ENCODE data around the gene CEP44. TPM values are rescaled to one million over a fixed set of nuclear protein-coding genes. Genes with fewer than 3 reads are reported as not detected.
A peak's percentile ranks its signal among the peaks of the same experiment; 100 is the strongest.

The CEP44 gene, protein sequence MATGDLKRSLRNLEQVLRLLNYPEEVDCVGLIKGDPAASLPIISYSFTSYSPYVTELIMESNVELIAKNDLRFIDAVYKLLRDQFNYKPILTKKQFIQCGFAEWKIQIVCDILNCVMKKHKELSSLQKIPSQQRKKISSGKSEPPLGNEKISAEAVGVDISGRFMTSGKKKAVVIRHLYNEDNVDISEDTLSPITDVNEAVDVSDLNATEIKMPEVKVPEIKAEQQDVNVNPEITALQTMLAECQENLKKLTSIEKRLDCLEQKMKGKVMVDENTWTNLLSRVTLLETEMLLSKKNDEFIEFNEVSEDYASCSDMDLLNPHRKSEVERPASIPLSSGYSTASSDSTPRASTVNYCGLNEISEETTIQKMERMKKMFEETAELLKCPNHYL
- total RNA-seq = 10.9 and 12.4 TPM in 2 replicates

DNA sequence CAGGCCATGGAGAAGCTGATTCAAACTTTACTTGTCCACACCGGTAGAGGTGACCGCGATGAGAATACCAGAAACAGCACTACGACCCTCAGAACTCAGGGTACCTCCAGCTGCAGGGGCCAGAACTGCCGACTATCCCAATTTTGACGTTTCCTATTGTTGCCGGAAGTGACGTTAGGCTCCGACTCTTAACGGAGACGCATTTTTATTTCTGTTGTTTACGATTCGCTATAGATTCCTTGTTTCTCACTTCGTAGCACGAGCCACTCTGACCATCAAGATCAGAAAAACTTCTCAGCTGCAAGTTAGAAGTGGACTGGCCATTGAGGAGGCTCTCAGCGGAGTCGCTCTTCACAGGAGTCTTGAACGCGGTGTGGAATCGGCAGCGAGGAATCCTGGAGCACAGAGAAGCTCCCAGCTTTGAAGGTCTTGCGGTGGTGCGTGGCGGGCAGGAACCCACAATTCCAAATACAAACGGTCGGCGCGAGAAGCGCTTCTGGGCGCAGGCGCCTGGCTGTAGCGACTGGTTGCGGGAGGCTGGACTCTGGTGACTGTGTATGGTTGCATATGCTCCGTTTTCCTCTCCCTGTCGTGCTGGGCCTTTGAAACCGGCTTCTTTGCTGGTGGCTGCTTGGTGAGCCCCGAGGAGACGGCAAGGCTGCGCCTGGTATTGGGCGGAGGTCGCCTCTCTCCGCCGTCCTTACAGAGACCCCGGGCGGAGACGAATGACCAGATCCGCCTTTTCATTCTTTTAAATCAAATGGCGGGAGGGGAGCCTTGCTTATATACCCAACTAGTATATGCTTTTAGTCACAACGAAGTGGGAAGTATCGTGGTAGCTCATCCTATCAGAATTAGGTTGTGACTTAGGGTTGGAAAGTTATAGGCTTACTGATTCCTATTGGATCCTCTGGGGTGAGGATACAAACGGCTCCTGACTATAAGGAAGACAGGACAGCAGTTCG is at the start of gene CEP44, which contains the start of gene FBXO8:
CEP44 (plus strand) TSS at position 405 of the 965 bp plus-strand sequence. CDS start 15,211 bp downstream, outside the sequence.
FBXO8 (minus strand) TSS at position 161 of the 965 bp plus-strand sequence. CDS start 20,575 bp downstream, outside the sequence.
- peak within 1 kb of the TSS; percentile 99 for H3K27ac ChIP-seq (ENCODE audit: low read depth, low read length)
- H3K4me1 ChIP-seq (ENCODE audit: insufficient read depth, low read length) = peaks cover 15% of the 10 kb centered on the region
- peak within 1 kb of the TSS; percentile 88 for H3K4me3 ChIP-seq (ENCODE audit: insufficient read depth, low read length)
- peak within 1 kb of the TSS; percentile 85 for H3K4me2 ChIP-seq (ENCODE audit: insufficient read depth, low read length)
- H4K20me1 ChIP-seq (ENCODE audit: insufficient read depth, low read length) = no peaks in the 10 kb centered on the region
- TF ChIP-seq, protein P1, sequence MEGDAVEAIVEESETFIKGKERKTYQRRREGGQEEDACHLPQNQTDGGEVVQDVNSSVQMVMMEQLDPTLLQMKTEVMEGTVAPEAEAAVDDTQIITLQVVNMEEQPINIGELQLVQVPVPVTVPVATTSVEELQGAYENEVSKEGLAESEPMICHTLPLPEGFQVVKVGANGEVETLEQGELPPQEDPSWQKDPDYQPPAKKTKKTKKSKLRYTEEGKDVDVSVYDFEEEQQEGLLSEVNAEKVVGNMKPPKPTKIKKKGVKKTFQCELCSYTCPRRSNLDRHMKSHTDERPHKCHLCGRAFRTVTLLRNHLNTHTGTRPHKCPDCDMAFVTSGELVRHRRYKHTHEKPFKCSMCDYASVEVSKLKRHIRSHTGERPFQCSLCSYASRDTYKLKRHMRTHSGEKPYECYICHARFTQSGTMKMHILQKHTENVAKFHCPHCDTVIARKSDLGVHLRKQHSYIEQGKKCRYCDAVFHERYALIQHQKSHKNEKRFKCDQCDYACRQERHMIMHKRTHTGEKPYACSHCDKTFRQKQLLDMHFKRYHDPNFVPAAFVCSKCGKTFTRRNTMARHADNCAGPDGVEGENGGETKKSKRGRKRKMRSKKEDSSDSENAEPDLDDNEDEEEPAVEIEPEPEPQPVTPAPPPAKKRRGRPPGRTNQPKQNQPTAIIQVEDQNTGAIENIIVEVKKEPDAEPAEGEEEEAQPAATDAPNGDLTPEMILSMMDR (IDR thresholded peaks at IDR 0.05; ENCODE audit: extremely low read depth, low read depth, low read length) = no peak
- peaks cover 69% of the 10 kb centered on the region for H3K79me2 ChIP-seq (ENCODE audit: insufficient read depth, low read length)
- H3K36me3 ChIP-seq (ENCODE audit: insufficient read depth, low read length) = no peaks in the 10 kb centered on the region
- H2AFZ ChIP-seq (ENCODE audit: low read length) = peak within 1 kb of the TSS; percentile 99
- no peaks in the 10 kb centered on the region for H3K9me3 ChIP-seq (ENCODE audit: low read depth, low read length)
- peak; percentile 77 for DNase-seq (ENCODE audit: insufficient read length, low spot score, missing footprints)
- H3K27me3 ChIP-seq (ENCODE audit: insufficient read depth, low read length) = no peaks in the 10 kb centered on the region

DNA sequence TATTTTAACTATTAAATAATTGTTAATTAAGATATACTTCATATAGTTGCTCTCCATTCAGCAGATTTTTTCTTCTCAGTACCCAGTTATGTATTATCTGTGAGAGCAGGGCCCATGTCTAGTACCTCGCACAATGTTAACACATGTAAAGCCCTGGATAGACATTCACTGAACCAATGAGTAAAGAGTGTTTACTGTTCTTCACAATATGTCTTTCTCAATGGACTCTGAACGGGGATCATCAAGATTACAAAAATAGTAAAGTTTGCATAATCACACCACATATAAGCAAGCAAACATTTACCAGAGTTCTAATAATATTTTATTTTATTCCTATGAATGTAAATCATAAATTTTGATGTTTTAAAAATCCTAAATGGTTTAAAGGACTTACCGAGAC is 47.4 kb upstream of the CEP44 start:
- Histone ChIP-seq H3K79me2 (ENCODE audit: insufficient read depth, low read length) (no peaks in the 10 kb centered on the region), H3K4me2 (ENCODE audit: insufficient read depth, low read length) (no peak overlapping the region), H3K36me3 (ENCODE audit: insufficient read depth, low read length) (no peaks in the 10 kb centered on the region), H3K4me3 (ENCODE audit: insufficient read depth, low read length) (no peak overlapping the region), H3K27me3 (ENCODE audit: insufficient read depth, low read length) (no peaks in the 10 kb centered on the region), H4K20me1 (ENCODE audit: insufficient read depth, low read length) (no peaks in the 10 kb centered on the region), H3K27ac (ENCODE audit: low read depth, low read length) (no peak overlapping the region), H3K9me3 (ENCODE audit: low read depth, low read length) (no peaks in the 10 kb centered on the region), H2AFZ (ENCODE audit: low read length) (no peak overlapping the region), H3K4me1 (ENCODE audit: insufficient read depth, low read length) (no peaks in the 10 kb centered on the region)
- no peak for DNase-seq (ENCODE audit: insufficient read length, low spot score, missing footprints)
- TF ChIP-seq, protein P1 (IDR thresholded peaks at IDR 0.05; ENCODE audit: extremely low read depth, low read depth, low read length) = no peak

DNA sequence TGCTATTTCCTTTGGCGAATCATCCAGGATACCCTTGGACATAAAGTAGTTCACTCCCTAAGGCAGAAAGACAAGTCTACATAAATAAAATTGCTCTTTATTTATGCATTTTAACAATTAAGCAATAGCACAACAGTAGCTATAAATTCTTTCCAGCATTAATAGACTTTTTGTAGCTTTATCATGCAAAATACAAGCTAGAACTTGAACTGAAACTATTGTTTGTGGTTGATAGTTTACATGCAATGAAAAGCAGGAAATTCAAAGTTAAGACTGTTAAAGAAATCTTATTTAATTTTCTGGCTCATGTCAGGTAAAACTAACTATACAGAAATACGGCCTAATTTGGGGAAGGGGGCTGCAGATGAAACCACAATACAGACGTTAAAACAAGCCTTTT is 42.5 kb upstream of the CEP44 start:
- Histone ChIP-seq H3K27me3 (ENCODE audit: insufficient read depth, low read length) (no peaks in the 10 kb centered on the region), H3K4me1 (ENCODE audit: insufficient read depth, low read length) (no peaks in the 10 kb centered on the region), H3K79me2 (ENCODE audit: insufficient read depth, low read length) (no peaks in the 10 kb centered on the region), H3K36me3 (ENCODE audit: insufficient read depth, low read length) (no peaks in the 10 kb centered on the region), H3K9me3 (ENCODE audit: low read depth, low read length) (no peaks in the 10 kb centered on the region), H4K20me1 (ENCODE audit: insufficient read depth, low read length) (no peaks in the 10 kb centered on the region), H3K4me2 (ENCODE audit: insufficient read depth, low read length) (no peak overlapping the region), H3K4me3 (ENCODE audit: insufficient read depth, low read length) (no peak overlapping the region), H2AFZ (ENCODE audit: low read length) (no peak overlapping the region), H3K27ac (ENCODE audit: low read depth, low read length) (no peak overlapping the region)
- DNase-seq (ENCODE audit: insufficient read length, low spot score, missing footprints) = no peak
- TF ChIP-seq, protein P1 (IDR thresholded peaks at IDR 0.05; ENCODE audit: extremely low read depth, low read depth, low read length) = no peak

Data from osteoblast (primary cell).